Panc1 (cell line): ENCODE results near the gene KIDINS220. TPM values are rescaled to one million over a fixed set of nuclear protein-coding genes. Genes with fewer than 3 reads are reported as not detected.

ENCODE experiments used
- ATAC-seq: fragments of 200-7000 bp; cut with Tn5 transposase; 2 replicates; pipeline ENCODE4 v1.9.1; 2020; ENCODE audit warnings: mild to moderate bottlenecking, moderate library complexity
- BruUV-seq: library from RNA; stranded (reverse); fragments of 400-500 nt; replicated peaks from 2 replicates; lab custom pipeline; 2021; lab: Mats Ljungman, UMichigan
- CTCF ChIA-PET: fragments of 300-600 bp; sonication (Branson Sonifier 250); formaldehyde crosslinking; loops from one replicate; lab custom pipeline; 2022; ENCODE audit warnings: antibody characterized with exemption; lab: Charles Lee
- POLR2A ChIA-PET: fragments of 300-600 bp; sonication (Branson Sonifier 250); formaldehyde crosslinking; loops from one replicate; lab custom pipeline; 2022; ENCODE audit warnings: antibody characterized with exemption; lab: Charles Lee
- DNase-seq: peaks from one replicate; pipeline ENCODE4 v3.0.0-alpha.2; 2010; ENCODE audit warnings: low read depth, low spot score
- H3K27ac ChIP-seq: 2 replicates; pipeline ENCODE4 v1.5.1; 2011; ENCODE audit warnings: mild to moderate bottlenecking, low read length, inconsistent platforms
- H3K27me3 ChIP-seq: fragments of 200-500 bp; sonication (Bioruptor generic); 2 replicates; pipeline ENCODE4 v1.6.0; 2014; ENCODE audit warnings: low read length, inconsistent platforms; ENCODE audit not compliant: control insufficient read depth, insufficient read depth
- H3K36me3 ChIP-seq: fragments of 200-500 bp; sonication (Bioruptor generic); 2 replicates; pipeline ENCODE4 v1.5.1; 2014; ENCODE audit warnings: inconsistent platforms, mild to moderate bottlenecking, low read length, moderate library complexity; ENCODE audit not compliant: control insufficient read depth, insufficient read depth
- H3K4me1 ChIP-seq: 2 replicates; pipeline ENCODE4 v1.5.1; 2011; ENCODE audit warnings: inconsistent platforms, mild to moderate bottlenecking, low read length, moderate library complexity; ENCODE audit not compliant: control insufficient read depth, insufficient read depth
- H3K4me3 ChIP-seq, 2 experiments: 2 replicates each; pipeline ENCODE4 v1.5.1; 2011 to 2012; ENCODE audit warnings: low read depth in 2 of 2, low read length in 2 of 2, mild to moderate bottlenecking in 2 of 2, inconsistent platforms in 1 of 2, moderate library complexity in 1 of 2
- H3K9me3 ChIP-seq: fragments of 200-500 bp; sonication (Bioruptor generic); 2 replicates; pipeline ENCODE4 v1.5.1; 2014; ENCODE audit warnings: low read depth, mild to moderate bottlenecking, inconsistent platforms, low read length, moderate library complexity; ENCODE audit not compliant: control insufficient read depth, insufficient read depth
- CTCF ChIP-seq: fragments of 450-650 bp; IDR thresholded peaks from 2 replicates; pipeline ENCODE4 v1.5.1; 2017; ENCODE audit warnings: mild to moderate bottlenecking
- POLR2AphosphoS5 ChIP-seq: IDR thresholded peaks from 2 replicates; pipeline ENCODE4 v1.6.1; 2012; ENCODE audit warnings: mild to moderate bottlenecking, low read depth, low read length, moderate library complexity
- SIN3A ChIP-seq: IDR thresholded peaks from 2 replicates; pipeline ENCODE4 v1.6.1; 2012; ENCODE audit warnings: low read depth, mild to moderate bottlenecking, low read length, moderate library complexity, borderline replicate concordance; ENCODE audit not compliant: insufficient read depth
- TCF7L2 ChIP-seq: IDR thresholded peaks from 2 replicates; pipeline ENCODE4 v1.6.1; 2011; ENCODE audit warnings: mild to moderate bottlenecking, low read depth, low read length, inconsistent platforms
- in situ Hi-C: cut with HindIII; loops from 2 replicates; pipeline ENCODE4 v1.10.0; 2016; ENCODE audit warnings: low sequenced_read_pairs, low pct_unique_long_range_greater_than_20kb
- intact Hi-C: fragments of 100-400 bp; cut with micrococcal nuclease; formaldehyde crosslinking; loops from one replicate; pipeline ENCODE4 v1.10.0; 2022; ENCODE audit not compliant: unreplicated experiment
- total RNA-seq: library from RNA; stranded (reverse); gene quantifications from one replicate; pipeline ENCODE4 v1.2.1, GENCODE V29; 2021; ENCODE audit not compliant: unreplicated experiment
- TF ChIP-seq, protein P1 (sequence below), 2 experiments: IDR thresholded peaks; 2 replicates each; pipeline ENCODE4 v1.6.1; 2011 to 2012; ENCODE audit warnings: low read depth in 2 of 2, control low read depth in 1 of 2, low read length in 1 of 2, mild to moderate bottlenecking in 1 of 2, moderate library complexity in 1 of 2; ENCODE audit not compliant: insufficient read depth in 1 of 2

Gene KIDINS220
- total RNA-seq, 1 experiment from 2014 or later = 39.3 TPM

- TF ChIP-seq SIN3A (no peak), POLR2AphosphoS5 (no peak), CTCF (no peak), TCF7L2 (no peak)
- TF ChIP-seq, protein P1, sequence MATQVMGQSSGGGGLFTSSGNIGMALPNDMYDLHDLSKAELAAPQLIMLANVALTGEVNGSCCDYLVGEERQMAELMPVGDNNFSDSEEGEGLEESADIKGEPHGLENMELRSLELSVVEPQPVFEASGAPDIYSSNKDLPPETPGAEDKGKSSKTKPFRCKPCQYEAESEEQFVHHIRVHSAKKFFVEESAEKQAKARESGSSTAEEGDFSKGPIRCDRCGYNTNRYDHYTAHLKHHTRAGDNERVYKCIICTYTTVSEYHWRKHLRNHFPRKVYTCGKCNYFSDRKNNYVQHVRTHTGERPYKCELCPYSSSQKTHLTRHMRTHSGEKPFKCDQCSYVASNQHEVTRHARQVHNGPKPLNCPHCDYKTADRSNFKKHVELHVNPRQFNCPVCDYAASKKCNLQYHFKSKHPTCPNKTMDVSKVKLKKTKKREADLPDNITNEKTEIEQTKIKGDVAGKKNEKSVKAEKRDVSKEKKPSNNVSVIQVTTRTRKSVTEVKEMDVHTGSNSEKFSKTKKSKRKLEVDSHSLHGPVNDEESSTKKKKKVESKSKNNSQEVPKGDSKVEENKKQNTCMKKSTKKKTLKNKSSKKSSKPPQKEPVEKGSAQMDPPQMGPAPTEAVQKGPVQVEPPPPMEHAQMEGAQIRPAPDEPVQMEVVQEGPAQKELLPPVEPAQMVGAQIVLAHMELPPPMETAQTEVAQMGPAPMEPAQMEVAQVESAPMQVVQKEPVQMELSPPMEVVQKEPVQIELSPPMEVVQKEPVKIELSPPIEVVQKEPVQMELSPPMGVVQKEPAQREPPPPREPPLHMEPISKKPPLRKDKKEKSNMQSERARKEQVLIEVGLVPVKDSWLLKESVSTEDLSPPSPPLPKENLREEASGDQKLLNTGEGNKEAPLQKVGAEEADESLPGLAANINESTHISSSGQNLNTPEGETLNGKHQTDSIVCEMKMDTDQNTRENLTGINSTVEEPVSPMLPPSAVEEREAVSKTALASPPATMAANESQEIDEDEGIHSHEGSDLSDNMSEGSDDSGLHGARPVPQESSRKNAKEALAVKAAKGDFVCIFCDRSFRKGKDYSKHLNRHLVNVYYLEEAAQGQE (IDR thresholded peaks at IDR 0.05; ENCODE audit: insufficient read depth in 1 of 2, low read depth in 2 of 2, low read length in 1 of 2) = no peak
- Histone ChIP-seq H3K9me3 (no peaks in the 10 kb centered on the region), H3K4me3 (no peak overlapping the region), H3K27ac (no peak overlapping the region), H3K27me3 (no peaks in the 10 kb centered on the region), H3K36me3 (peaks cover 4% of the 10 kb centered on the region; the same call in 1 of the 2 replicates), H3K4me1 (no peaks in the 10 kb centered on the region)
- ChIA-PET POLR2A (no interaction called here), CTCF (no interaction called here)
- ATAC-seq (no peak), DNase-seq (no peak)
- no TSS peak for BruUV-seq
- intact Hi-C loops (no loop called here), in situ Hi-C loops (no loop called here)
Measured at GRCh38 chr2:8790739-8791162, 46.7 kb downstream of the KIDINS220 start.

GRCh38 chr2:8786463-8786862, 51.0 kb downstream of the KIDINS220 start:
- intact Hi-C loops = no loop called here
- TF ChIP-seq SIN3A = no peak
- TF ChIP-seq CTCF = no peak
- TF ChIP-seq, protein P1 (IDR thresholded peaks at IDR 0.05; ENCODE audit: insufficient read depth in 1 of 2, low read depth in 2 of 2, low read length in 1 of 2) = no peak
- no peak for TF ChIP-seq POLR2AphosphoS5
- no peak for TF ChIP-seq TCF7L2
- ChIA-PET POLR2A (no interaction called here), CTCF (no interaction called here)
- Histone ChIP-seq H3K27ac (no peak overlapping the region), H3K4me3 (no peak overlapping the region), H3K27me3 (no peaks in the 10 kb centered on the region), H3K4me1 (no peaks in the 10 kb centered on the region), H3K9me3 (no peaks in the 10 kb centered on the region), H3K36me3 (peaks cover 4% of the 10 kb centered on the region; the same call in 1 of the 2 replicates)
- no peak for ATAC-seq
- in situ Hi-C loops = no loop called here
- BruUV-seq = no TSS peak
- DNase-seq = no peak
